HPDE6-E6E7 (cell line): Measurements from ENCODE around the gene GPHN.
"Not testable (repeated sequence)": the region's sequence is repeated elsewhere in the genome, so short reads cannot be mapped to it uniquely, and the experiment has no call there.

ENCODE experiments used
- DNase-seq: peaks from one replicate; pipeline ENCODE4 v3.0.0; 2011; ENCODE audit warnings: missing footprints; ENCODE audit errors: extremely low spot score

Gene GPHN

GRCh38 chr14:66502836-66503235, 5.1 kb upstream of the GPHN start:
- not testable (repeated sequence) for DNase-seq

GRCh38 chr14:66503532-66503931, 4.4 kb upstream of the GPHN start:
- DNase-seq = no peak

GRCh38 chr14:66507181-66507721, 696 bp upstream of the GPHN start:
- no peak for DNase-seq

GRCh38 chr14:66508547-66508845, 549 bp downstream of the GPHN start:
- DNase-seq = no peak

GRCh38 chr14:66508846-66509621, 1.1 kb downstream of the GPHN start:
- no peak for DNase-seq

- no peak for DNase-seq
These were observed 1.9 kb downstream of the GPHN start for GRCh38 chr14:66509874-66510273.

- no peak for DNase-seq
These were observed 3.9 kb downstream of the GPHN start for GRCh38 chr14:66511849-66512248.

- DNase-seq = no peak
These were observed 6.3 kb downstream of the GPHN start for GRCh38 chr14:66514213-66514612.

- DNase-seq = no peak
These were observed 22.6 kb downstream of the GPHN start for GRCh38 chr14:66530526-66530925.

- no peak for DNase-seq
These were observed 31.1 kb downstream of the GPHN start for GRCh38 chr14:66539034-66539433.

GRCh38 chr14:66540038-66540437, 32.1 kb downstream of the GPHN start:
- DNase-seq = no peak

GRCh38 chr14:66541627-66542026, 33.7 kb downstream of the GPHN start:
- DNase-seq = no peak

- DNase-seq = no peak
These were observed 36.0 kb downstream of the GPHN start for GRCh38 chr14:66543996-66544395.

- DNase-seq = not testable (repeated sequence)
These were observed 37.2 kb downstream of the GPHN start for GRCh38 chr14:66545191-66545590.

- not testable (repeated sequence) for DNase-seq
These were observed 37.8 kb downstream of the GPHN start for GRCh38 chr14:66545751-66546150.

GRCh38 chr14:66563731-66564130, 55.8 kb downstream of the GPHN start:
- no peak for DNase-seq

- DNase-seq = no peak
These were observed 60.3 kb downstream of the GPHN start for GRCh38 chr14:66568220-66568619.

- DNase-seq = no peak
These were observed 64.9 kb downstream of the GPHN start for GRCh38 chr14:66572826-66573225.

- DNase-seq = no peak
These were observed 67.1 kb downstream of the GPHN start for GRCh38 chr14:66575014-66575413.

GRCh38 chr14:66575939-66576338, 68.0 kb downstream of the GPHN start:
- no peak for DNase-seq

GRCh38 chr14:66587753-66588152, 79.8 kb downstream of the GPHN start:
- not testable (repeated sequence) for DNase-seq

GRCh38 chr14:66595394-66595793, 87.4 kb downstream of the GPHN start:
- DNase-seq = no peak

- no peak for DNase-seq
These were observed 88.5 kb downstream of the GPHN start for GRCh38 chr14:66596241-66596985.
